MCF 10A (cell line): ENCODE data around the gene SOBP. TPM values are rescaled to one million over a fixed set of nuclear protein-coding genes. Genes with fewer than 3 reads are reported as not detected.

ENCODE experiments used
- BruUV-seq: library from RNA; stranded (reverse); fragments of 400-500 nt; replicated peaks from 2 replicates; lab custom pipeline; 2021; lab: Mats Ljungman, UMichigan
- CTCF ChIA-PET: fragments of 300-600 bp; sonication (Branson Sonifier 250); formaldehyde crosslinking; extraction: SDS; loops from one replicate; lab custom pipeline; 2021; ENCODE audit warnings: antibody characterized with exemption, inconsistent platforms; lab: Yijun Ruan, JAX
- POLR2A ChIA-PET: fragments of 300-600, 350-650 bp; sonication (Branson Sonifier 250); formaldehyde crosslinking; extraction: SDS; loops from one replicate; lab custom pipeline; 2020; ENCODE audit warnings: antibody characterized with exemption, inconsistent platforms; lab: Yijun Ruan, JAX
- DNase-seq: peaks from one replicate; pipeline ENCODE4 v3.0.0-alpha.2; 2018; ENCODE audit not compliant: unreplicated experiment
- H3K27ac Mint-ChIP-seq: one replicate; pipeline ENCODE4 v1.8.0; 2022; ENCODE audit warnings: mild to moderate bottlenecking, low read depth, mixed read lengths; ENCODE audit not compliant: unreplicated experiment
- H3K27me3 Mint-ChIP-seq: one replicate; pipeline ENCODE4 v1.8.0; 2022; ENCODE audit warnings: mixed read lengths; ENCODE audit not compliant: insufficient read depth, unreplicated experiment
- H3K36me3 Mint-ChIP-seq: one replicate; pipeline ENCODE4 v1.8.0; 2022; ENCODE audit warnings: mild to moderate bottlenecking, moderate library complexity, mixed read lengths; ENCODE audit not compliant: insufficient read depth, unreplicated experiment
- H3K4me1 Mint-ChIP-seq: one replicate; pipeline ENCODE4 v1.8.0; 2022; ENCODE audit warnings: mixed read lengths; ENCODE audit not compliant: insufficient read depth, unreplicated experiment
- H3K4me3 Mint-ChIP-seq: one replicate; pipeline ENCODE4 v1.8.0; 2022; ENCODE audit warnings: mild to moderate bottlenecking, moderate library complexity, mixed read lengths; ENCODE audit not compliant: unreplicated experiment
- H3K9me3 Mint-ChIP-seq: one replicate; pipeline ENCODE4 v1.8.0; 2022; ENCODE audit warnings: mixed read lengths; ENCODE audit not compliant: unreplicated experiment
- CTCF ChIP-seq: fragments of 200-600 bp; IDR thresholded peaks from one replicate; pipeline ENCODE4 v1.8.0; 2022; ENCODE audit warnings: antibody characterized with exemption, mild to moderate bottlenecking; ENCODE audit not compliant: unreplicated experiment
- intact Hi-C: fragments of 100-400 bp; cut with micrococcal nuclease; formaldehyde crosslinking; loops from 2 replicates; pipeline ENCODE4 v1.14.1; 2022
- total RNA-seq: library from RNA; stranded (reverse); gene quantifications from 2 replicates; pipeline ENCODE4 v1.2.3, GENCODE V29; 2022

SOBP gene
- total RNA-seq, 1 experiment from 2014 or later = 0.21 TPM

GRCh38 chr6:107602321-107603005 lies 112.5 kb downstream of the SOBP start:
- H3K4me1 Mint-ChIP-seq = peaks cover 10% of the 10 kb centered on the region
- no peak for TF ChIP-seq CTCF
- H3K36me3 Mint-ChIP-seq = no peaks in the 10 kb centered on the region
- no peak for DNase-seq
- ChIA-PET CTCF (no interaction called here), POLR2A (interaction anchor here (0.6 to 1.1 kb wide), 2 partner anchors 143 to 263 kb away, joined by 3 read pairs; partner anchors contain the start of gene PDSS2)
- no peak overlapping the region for H3K27ac Mint-ChIP-seq
- BruUV-seq = no TSS peak
- intact Hi-C loops = no loop called here
- H3K4me3 Mint-ChIP-seq = no peak overlapping the region
- no peaks in the 10 kb centered on the region for H3K27me3 Mint-ChIP-seq
- no peaks in the 10 kb centered on the region for H3K9me3 Mint-ChIP-seq

GRCh38 chr6:107603006-107603370 lies 113.1 kb downstream of the SOBP start:
- POLR2A ChIA-PET = no interaction called here

GRCh38 chr6:107604549-107604948 lies 114.6 kb downstream of the SOBP start:
- DNase-seq = no peak
- CTCF ChIA-PET = no interaction called here
- POLR2A ChIA-PET = no interaction called here

More at GRCh38 chr6:107603006-107603370, 113.1 kb downstream of the SOBP start:
- no peaks in the 10 kb centered on the region for H3K36me3 Mint-ChIP-seq
- peak; percentile 5 for DNase-seq
- no peaks in the 10 kb centered on the region for H3K27me3 Mint-ChIP-seq
- CTCF ChIA-PET = no interaction called here
- peaks cover 10% of the 10 kb centered on the region for H3K4me1 Mint-ChIP-seq
- H3K27ac Mint-ChIP-seq = no peak overlapping the region
- no peaks in the 10 kb centered on the region for H3K9me3 Mint-ChIP-seq
- no peak for TF ChIP-seq CTCF
- BruUV-seq = no TSS peak
- no peak overlapping the region for H3K4me3 Mint-ChIP-seq
- intact Hi-C loops = no loop called here

GRCh38 chr6:107606407-107606806 lies 116.5 kb downstream of the SOBP start:
- H3K4me1 Mint-ChIP-seq = peaks cover 2% of the 10 kb centered on the region
- CTCF ChIA-PET = no interaction called here
- POLR2A ChIA-PET = no interaction called here

More at GRCh38 chr6:107604549-107604948, 114.6 kb downstream of the SOBP start:
- Mint-ChIP-seq H3K4me3 (no peak overlapping the region), H3K4me1 (peaks cover 10% of the 10 kb centered on the region), H3K27me3 (no peaks in the 10 kb centered on the region), H3K9me3 (no peaks in the 10 kb centered on the region), H3K36me3 (no peaks in the 10 kb centered on the region), H3K27ac (no peak overlapping the region)
- intact Hi-C loops = no loop called here
- no TSS peak for BruUV-seq
- TF ChIP-seq CTCF = no peak

More at GRCh38 chr6:107606407-107606806, 116.5 kb downstream of the SOBP start:
- DNase-seq = no peak
- no peak for TF ChIP-seq CTCF
- no TSS peak for BruUV-seq
- no peaks in the 10 kb centered on the region for H3K36me3 Mint-ChIP-seq
- H3K4me3 Mint-ChIP-seq = no peak overlapping the region
- no peaks in the 10 kb centered on the region for H3K27me3 Mint-ChIP-seq
- H3K27ac Mint-ChIP-seq = no peak overlapping the region
- intact Hi-C loops = no loop called here
- H3K9me3 Mint-ChIP-seq = no peaks in the 10 kb centered on the region
